ENCODE measurements around the gene REEP3. TPM values are rescaled to one million over a fixed set of nuclear protein-coding genes. Genes with fewer than 3 reads are reported as not detected.

REEP3 gene
- total RNA-seq, 6 experiments from 2014 or later = 66.0 to 83.2 (median 75.6) TPM

- Mint-ChIP-seq H3K27me3 (ENCODE audit: insufficient read depth) (no peaks in the 10 kb centered on the region), H3K4me1 (ENCODE audit: low read depth) (peaks cover 6% of the 10 kb centered on the region), H3K27ac (no peak overlapping the region), H3K36me3 (ENCODE audit: low read depth) (no peaks in the 10 kb centered on the region), H3K9me3 (no peaks in the 10 kb centered on the region), H3K4me3 (no peak overlapping the region)
- no peak for TF ChIP-seq CTCF (IDR thresholded peaks at IDR 0.05)
- DNase-seq = no peak
Measured at GRCh38 chr10:63586043-63586442, 64.8 kb downstream of the REEP3 start.

- no peaks in the 10 kb centered on the region for H3K9me3 Mint-ChIP-seq
- DNase-seq = no peak
- H3K36me3 Mint-ChIP-seq (ENCODE audit: low read depth) = no peaks in the 10 kb centered on the region
- no peak for TF ChIP-seq CTCF (IDR thresholded peaks at IDR 0.05)
- H3K27me3 Mint-ChIP-seq (ENCODE audit: insufficient read depth) = no peaks in the 10 kb centered on the region
- H3K4me1 Mint-ChIP-seq (ENCODE audit: low read depth) = peaks cover 6% of the 10 kb centered on the region
- no peak overlapping the region for H3K4me3 Mint-ChIP-seq
- H3K27ac Mint-ChIP-seq = no peak overlapping the region
Measured at GRCh38 chr10:63587191-63587590, 66.0 kb downstream of the REEP3 start.

GRCh38 chr10:63588436-63589167 lies 67.4 kb downstream of the REEP3 start:
- no peak for TF ChIP-seq CTCF (IDR thresholded peaks at IDR 0.05)
- Mint-ChIP-seq H3K4me1 (ENCODE audit: low read depth) (peaks cover 11% of the 10 kb centered on the region), H3K27ac (no peak overlapping the region), H3K36me3 (ENCODE audit: low read depth) (peaks cover 3% of the 10 kb centered on the region; the same call in 1 of the 2 replicates), H3K4me3 (no peak overlapping the region), H3K27me3 (ENCODE audit: insufficient read depth) (no peaks in the 10 kb centered on the region), H3K9me3 (no peaks in the 10 kb centered on the region)
- no peak for DNase-seq

- peak overlapping the region; percentile 24; the same call in 1 of the 2 replicates for H3K27ac Mint-ChIP-seq
- peaks cover 7% of the 10 kb centered on the region for H3K4me1 Mint-ChIP-seq (ENCODE audit: low read depth)
- H3K36me3 Mint-ChIP-seq (ENCODE audit: low read depth) = peaks cover 19% of the 10 kb centered on the region
- no peak overlapping the region for H3K4me3 Mint-ChIP-seq
- H3K27me3 Mint-ChIP-seq (ENCODE audit: insufficient read depth) = peaks cover 2% of the 10 kb centered on the region
- no peaks in the 10 kb centered on the region for H3K9me3 Mint-ChIP-seq
- TF ChIP-seq CTCF (IDR thresholded peaks at IDR 0.05) = no peak
- no peak for DNase-seq
Measured at GRCh38 chr10:63591600-63592379, 70.6 kb downstream of the REEP3 start.

- Mint-ChIP-seq H3K4me1 (ENCODE audit: low read depth) (peaks cover 7% of the 10 kb centered on the region), H3K4me3 (no peak overlapping the region), H3K27me3 (ENCODE audit: insufficient read depth) (peaks cover 2% of the 10 kb centered on the region), H3K27ac (no peak overlapping the region), H3K9me3 (no peaks in the 10 kb centered on the region), H3K36me3 (ENCODE audit: low read depth) (peaks cover 27% of the 10 kb centered on the region)
- no peak for DNase-seq
- TF ChIP-seq CTCF (IDR thresholded peaks at IDR 0.05) = no peak
Measured at GRCh38 chr10:63593576-63593975, 72.4 kb downstream of the REEP3 start.

All from HFFc6 (cell line).